GM18858 (cell line): Measurements from ENCODE around the gene OTUB1.
"Not testable (repeated sequence)": the region's sequence is repeated elsewhere in the genome, so short reads cannot be mapped to it uniquely, and the experiment has no call there.

Experiments used
- ATAC-seq: cut with Tn5 transposase; IDR thresholded peaks from one replicate; pipeline ENCODE4 v1.9.1; 2021; ENCODE audit not compliant: unreplicated experiment

The OTUB1 gene, protein sequence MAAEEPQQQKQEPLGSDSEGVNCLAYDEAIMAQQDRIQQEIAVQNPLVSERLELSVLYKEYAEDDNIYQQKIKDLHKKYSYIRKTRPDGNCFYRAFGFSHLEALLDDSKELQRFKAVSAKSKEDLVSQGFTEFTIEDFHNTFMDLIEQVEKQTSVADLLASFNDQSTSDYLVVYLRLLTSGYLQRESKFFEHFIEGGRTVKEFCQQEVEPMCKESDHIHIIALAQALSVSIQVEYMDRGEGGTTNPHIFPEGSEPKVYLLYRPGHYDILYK

GRCh38 chr11:63986156-63986931 is at the start of gene OTUB1:
TSS of gene OTUB1 (plus strand) at chr11:63986438. CDS start at chr11:63986457, 19 bp downstream.
- ATAC-seq, result peak; percentile 75

DNA sequence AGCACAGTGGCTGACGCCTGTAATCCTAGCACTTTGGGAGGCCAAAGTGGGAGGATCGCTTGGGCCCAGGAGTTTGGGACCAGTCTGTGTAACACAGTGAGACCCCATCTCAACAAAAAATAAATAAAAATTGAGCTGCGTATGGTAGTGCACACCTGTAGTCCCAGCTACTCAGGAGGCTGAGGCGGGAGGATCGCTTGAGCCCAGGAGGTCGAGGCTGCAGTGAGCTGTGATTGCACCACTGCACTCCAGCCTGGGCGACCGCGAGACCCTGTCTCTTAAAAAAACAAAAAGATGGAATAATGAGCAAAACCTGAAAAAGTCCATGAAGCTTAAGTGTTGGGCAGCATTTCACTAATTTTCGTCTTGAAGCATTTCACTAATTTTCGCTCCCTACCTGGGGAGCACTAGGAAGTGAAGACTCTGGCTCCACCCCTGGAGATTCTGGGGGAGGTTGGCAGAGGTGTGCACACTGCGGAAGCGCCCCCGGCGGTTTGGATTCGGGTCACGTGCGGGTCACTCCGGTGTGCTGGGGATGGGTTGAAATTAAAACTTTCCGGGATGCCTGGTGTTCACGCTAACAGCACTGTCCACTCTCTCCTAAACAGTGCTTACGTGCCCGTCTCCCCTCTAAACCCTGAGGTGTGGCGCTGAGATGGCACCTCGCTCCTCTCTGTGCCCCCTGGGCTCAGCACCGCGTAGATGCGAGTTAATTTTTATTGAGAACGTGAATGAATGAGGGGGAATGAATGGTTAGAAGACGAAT is 48.3 kb upstream of the OTUB1 start:
- no peak for ATAC-seq

DNA sequence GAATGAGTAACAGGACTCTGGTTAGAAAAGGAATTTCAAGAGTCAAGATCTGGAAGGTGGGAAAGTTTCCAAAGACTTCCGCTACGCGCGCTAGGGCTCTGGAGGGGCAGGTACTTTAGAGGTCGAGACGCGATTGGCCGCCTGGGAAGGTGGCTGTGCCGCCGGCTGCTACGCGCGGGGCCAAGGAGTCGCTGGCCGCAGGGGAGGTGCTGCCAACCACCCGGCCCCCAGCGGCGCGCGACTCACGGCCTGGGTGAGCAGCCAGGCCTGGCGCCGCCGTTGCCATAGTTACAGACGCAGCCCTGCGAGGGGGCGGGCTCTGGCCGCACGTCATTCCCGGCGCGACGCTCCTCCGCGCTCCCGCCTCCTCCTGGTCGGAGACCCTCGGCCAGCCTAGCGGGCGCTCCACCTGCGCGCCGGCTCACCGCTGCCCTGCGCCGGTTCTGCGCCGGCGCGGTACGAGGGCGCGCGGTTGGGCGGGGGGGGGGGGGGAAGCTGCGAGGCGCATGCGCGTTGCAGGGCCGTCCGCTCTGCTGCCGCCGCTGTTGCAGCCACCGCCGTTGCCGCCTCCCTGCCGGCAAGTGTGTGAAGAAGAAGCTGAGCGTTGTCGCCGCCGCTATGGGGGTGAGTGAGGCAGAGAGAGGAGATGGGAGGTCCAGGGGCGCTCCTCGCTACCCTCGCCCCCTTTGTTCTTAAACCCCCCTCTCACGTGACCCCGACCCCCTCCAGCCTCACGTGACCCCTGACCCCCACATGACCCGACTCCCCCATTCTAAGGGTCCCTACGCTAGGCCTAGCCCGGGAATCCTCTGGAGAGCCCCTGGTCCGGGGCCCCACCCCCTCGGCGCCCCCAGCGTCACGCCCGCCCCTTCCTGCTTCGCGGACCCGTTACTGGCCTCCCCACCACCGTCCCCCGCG is 47.5 kb upstream of the OTUB1 start, which contains the start of gene NAA40:
Gene NAA40 (plus strand): TSS at position 524 of the 918 bp plus-strand sequence. CDS start 95 bp downstream, at position 619.
- ATAC-seq, result peak; percentile 86

GRCh38 chr11:63939397-63939891 is 46.8 kb upstream of the OTUB1 start:
- ATAC-seq, result no peak

DNA sequence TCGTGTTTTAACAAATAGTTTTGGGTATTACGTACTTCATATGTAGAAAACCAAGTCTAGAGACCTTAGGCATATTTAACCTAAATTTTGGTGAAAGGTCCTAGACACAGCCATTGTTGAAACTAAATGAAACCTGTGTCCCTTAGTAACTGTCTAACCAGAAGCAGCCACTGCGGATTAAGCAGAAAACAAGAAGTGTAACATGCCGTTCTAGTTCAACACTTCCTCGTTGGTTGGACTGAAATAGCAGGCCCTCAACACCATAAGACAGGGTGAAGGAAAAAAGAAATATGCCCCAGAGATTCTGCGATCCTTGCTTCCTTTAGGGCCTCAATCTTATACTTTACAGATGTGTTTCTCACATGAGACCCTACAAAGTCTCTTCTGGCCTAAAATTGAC is 45.5 kb upstream of the OTUB1 start:
- ATAC-seq, result no peak

GRCh38 chr11:63941901-63942300 is 44.3 kb upstream of the OTUB1 start:
- ATAC-seq, result no peak

- no peak for ATAC-seq
Measured at GRCh38 chr11:63942803-63943202, 43.4 kb upstream of the OTUB1 start.

DNA sequence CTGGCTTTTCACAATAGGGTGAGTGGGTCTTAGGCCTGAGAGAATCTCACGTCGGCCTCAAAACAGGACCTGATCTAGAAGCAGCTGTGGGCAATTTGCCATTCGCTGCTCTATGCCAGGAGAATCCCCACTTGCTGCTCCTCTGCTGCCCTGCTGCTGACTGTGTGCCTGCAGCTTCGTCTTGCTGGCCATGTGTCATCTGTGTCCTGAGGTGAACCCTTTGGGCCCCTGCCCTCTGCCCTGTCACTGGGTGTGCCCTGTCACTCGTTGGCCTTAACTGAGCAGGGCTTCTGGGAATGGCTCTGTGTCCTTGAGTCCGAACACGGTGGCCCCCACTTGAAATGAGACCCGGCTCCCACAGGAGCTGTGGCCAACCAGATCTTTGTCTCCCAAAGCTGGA is 41.3 kb upstream of the OTUB1 start:
- no peak for ATAC-seq

DNA sequence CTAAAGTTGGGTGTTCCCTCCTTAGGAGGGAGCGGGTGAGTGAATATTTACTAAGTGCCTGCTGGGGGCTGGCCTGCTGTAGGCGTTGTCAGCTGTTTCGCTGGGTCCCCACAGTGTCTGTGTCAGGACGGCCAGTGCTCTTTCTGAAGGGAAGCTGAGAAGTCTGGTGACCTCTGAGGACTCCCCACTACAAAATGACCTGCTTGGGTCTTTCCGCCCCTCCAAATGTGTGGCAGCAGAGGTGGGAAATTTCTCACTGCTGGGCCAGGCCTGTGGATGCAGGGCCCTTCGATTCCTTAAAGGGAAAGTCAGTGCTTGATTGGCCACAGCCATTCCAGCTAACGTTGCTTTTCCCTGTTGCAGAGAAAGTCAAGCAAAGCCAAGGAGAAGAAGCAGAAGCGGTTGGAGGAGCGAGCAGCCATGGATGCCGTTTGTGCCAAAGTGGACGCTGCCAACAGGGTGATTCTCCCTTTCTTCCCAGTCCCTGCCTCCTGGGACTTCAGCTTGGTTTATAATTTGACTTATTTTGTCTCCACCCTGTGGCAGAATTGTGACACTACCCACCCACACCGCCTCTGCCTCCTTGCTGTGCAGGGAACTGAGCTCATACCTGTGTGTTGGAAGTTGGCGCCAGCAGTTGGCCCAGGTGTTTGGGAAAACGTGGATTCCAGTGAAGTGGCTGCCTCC is 40.6 kb upstream of the OTUB1 start:
- no peak for ATAC-seq

DNA sequence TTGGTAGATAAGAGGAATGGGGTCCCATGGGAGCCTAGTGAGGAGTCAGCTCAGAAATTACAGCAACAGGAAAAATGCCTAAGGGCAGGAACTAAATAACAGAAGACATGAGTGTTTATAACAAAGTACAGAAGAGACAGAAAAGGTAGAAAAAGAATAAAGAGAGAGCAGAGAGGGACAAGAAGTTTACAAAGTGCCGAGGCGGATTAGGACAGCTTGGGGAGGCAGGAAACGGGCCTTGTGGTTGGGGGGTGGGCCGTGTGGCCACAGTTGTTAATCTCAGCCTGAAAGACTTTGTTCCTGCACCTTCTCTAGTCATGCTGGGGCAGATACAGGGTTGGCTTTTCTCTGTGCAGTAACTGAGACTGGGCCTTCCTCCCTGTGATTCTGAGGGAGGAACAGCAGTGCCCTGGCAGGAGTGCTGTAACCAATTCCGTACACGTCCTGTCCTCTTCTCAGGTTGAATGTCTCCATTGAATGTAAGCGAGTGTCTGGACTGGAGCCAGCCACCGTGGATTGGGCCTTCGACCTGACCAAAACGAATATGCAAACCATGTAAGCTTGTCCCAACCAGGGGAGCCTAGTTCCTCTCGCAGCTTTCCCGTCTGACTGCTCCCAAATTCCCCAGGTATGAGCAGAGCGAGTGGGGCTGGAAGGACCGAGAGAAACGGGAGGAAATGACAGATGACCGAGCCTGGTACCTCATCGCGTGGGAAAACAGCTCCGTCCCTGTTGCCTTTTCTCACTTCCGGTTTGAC is 34.3 kb upstream of the OTUB1 start:
- no peak for ATAC-seq

DNA sequence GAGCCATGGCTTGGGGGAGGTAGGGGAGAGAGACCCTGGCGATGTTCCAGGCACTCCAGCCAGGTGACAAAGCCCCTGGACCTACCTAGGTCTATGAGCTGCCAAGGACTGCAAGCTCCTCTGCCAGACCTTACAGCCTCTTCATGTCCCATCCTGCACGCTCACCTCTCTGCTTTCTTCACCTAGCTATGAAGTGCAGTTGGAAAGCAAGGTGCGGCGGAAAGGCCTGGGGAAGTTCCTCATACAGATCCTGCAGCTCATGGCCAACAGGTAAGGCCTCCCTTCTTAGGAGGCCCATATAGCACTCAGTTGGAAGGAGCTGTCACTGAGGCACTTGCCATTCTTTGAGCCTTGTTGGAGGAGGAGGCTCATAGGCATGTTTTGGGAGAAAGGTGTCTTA is 33.7 kb upstream of the OTUB1 start:
- ATAC-seq, result no peak

DNA sequence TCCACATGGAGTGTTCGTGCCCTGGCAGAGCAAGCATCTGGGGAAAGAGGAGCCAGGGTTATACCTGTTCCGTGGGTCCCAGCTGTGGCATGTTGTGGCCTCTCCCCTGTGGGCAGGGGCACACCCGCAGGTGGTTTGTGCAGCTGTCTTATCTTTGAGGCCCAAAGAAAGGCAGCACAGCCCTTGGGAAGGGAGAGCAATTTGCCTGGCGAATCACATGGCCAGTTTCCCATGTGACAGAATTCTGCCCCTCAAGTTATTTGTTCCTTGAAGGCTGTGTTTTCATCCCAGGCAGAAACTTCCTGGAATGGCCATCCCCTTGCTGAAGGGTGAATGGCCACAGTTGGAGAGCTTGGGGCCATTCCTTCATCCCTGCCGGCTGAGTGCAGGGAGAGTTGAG is 28.2 kb upstream of the OTUB1 start:
- ATAC-seq, result no peak

GRCh38 chr11:63961608-63962412 is 24.4 kb upstream of the OTUB1 start:
- ATAC-seq, result no peak

DNA sequence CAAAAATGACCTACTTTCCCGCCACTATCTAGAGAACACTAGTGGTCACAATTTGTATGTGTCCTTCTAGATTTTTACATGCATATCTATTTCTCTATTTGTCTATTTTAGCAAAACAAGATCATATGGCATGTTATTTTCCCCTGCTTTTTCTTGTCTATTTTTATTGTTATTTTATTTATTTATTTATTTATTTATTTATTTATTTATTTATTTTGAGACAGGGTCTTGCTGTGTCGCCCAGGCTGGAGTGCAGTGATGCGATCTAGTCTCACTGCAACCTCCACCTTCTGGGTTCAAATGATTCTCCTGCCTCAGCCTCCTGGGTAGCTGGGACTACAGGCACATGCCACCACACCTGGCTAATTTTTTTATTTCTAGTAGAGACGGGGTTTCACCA is 22.3 kb upstream of the OTUB1 start:
- not testable (repeated sequence) for ATAC-seq

DNA sequence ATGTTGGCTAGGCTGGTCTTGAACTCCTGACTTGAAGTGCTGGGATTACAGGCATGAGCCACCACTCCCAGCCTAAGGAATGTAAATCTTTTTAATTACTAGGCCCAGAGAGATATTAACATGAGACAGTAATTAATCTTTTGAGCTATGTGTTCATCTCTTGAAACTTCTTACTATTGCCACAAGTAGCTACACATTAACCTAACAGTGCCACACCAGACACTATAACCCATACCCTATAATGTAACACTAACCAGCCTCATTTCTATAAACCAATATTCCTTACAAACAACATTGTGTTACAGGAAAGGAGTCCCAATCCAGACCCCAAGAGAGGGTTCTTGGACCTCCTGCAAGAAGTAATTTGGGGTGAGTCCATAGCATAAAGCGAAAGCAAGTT is 19.8 kb upstream of the OTUB1 start:
- ATAC-seq, result no peak

DNA sequence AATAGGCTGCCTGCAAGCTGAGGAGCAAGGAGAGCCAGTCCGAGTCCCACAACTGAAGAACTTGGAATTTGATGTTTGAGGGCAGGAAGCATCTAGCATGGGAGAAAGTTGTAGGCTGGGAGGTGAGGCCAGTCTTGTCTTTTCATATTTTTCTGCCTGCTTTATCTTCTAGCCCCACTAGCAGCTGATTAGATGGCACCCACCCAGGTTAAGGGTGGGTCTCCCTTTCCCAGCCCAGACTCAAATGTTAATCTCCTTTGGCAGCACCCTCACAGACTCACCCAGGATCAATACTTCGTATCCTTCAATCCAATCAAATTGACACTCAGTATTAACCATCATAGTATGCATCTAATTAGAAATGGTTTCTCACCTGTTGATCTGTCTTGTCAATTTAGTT is 16.8 kb upstream of the OTUB1 start:
- no peak for ATAC-seq

- ATAC-seq, result no peak
Measured at GRCh38 chr11:63970902-63971301, 15.3 kb upstream of the OTUB1 start.

GRCh38 chr11:63973912-63974258 is 12.4 kb upstream of the OTUB1 start:
- ATAC-seq, result not testable (repeated sequence)
